ENCODE measurements around the gene PLEKHA6.

The PLEKHA6 gene

GRCh38 chr1:204277563-204278219 lies 82.0 kb downstream of the PLEKHA6 start:
- WGBS (ENCODE audit: insufficient coverage, insufficient read length), result no CpG with 5 or more reads among the region's 14 CpGs

GRCh38 chr1:204275695-204276370 lies 83.9 kb downstream of the PLEKHA6 start:
- Histone ChIP-seq H3K4me1 (ENCODE audit: control insufficient read depth, insufficient read depth, low read length) (0 out of 2 replicates have a peak, but pooled peaks cover 2% of the 10 kb centered on the region), H3K27ac (ENCODE audit: low read length) (no peak overlapping the region)

More at GRCh38 chr1:204277563-204278219, 82.0 kb downstream of the PLEKHA6 start:
- Histone ChIP-seq H3K4me3 (ENCODE audit: low read length) (no peak overlapping the region), H3K9me3 (ENCODE audit: control insufficient read depth, insufficient read depth, low read length) (no peaks in the 10 kb centered on the region), H3K27ac (ENCODE audit: low read length) (no peak overlapping the region), H3K27me3 (ENCODE audit: control insufficient read depth, insufficient read depth, low read length) (no peaks in the 10 kb centered on the region), H3K36me3 (ENCODE audit: control insufficient read depth, insufficient read depth, low read length) (no peaks in the 10 kb centered on the region), H3K4me1 (ENCODE audit: control insufficient read depth, insufficient read depth, low read length) (0 out of 2 replicates have a peak, but pooled peaks cover 2% of the 10 kb centered on the region)
- DNase-seq (ENCODE audit: low read depth, low spot score), result no peak

GRCh38 chr1:204274446-204274845 lies 85.3 kb downstream of the PLEKHA6 start:
- no peak for DNase-seq (ENCODE audit: low read depth, low spot score)
- WGBS (ENCODE audit: insufficient coverage, insufficient read length), result no CpG with 5 or more reads among the region's 2 CpGs
- Histone ChIP-seq H3K4me3 (ENCODE audit: low read length) (no peak overlapping the region), H3K36me3 (ENCODE audit: control insufficient read depth, insufficient read depth, low read length) (no peaks in the 10 kb centered on the region; the same call in 1 of the 2 replicates), H3K9me3 (ENCODE audit: control insufficient read depth, insufficient read depth, low read length) (no peaks in the 10 kb centered on the region), H3K27ac (ENCODE audit: low read length) (no peak overlapping the region), H3K27me3 (ENCODE audit: control insufficient read depth, insufficient read depth, low read length) (no peaks in the 10 kb centered on the region), H3K4me1 (ENCODE audit: control insufficient read depth, insufficient read depth, low read length) (0 out of 2 replicates have a peak, but pooled peaks cover 2% of the 10 kb centered on the region)

More at GRCh38 chr1:204275695-204276370, 83.9 kb downstream of the PLEKHA6 start:
- no peaks in the 10 kb centered on the region for H3K36me3 ChIP-seq (ENCODE audit: control insufficient read depth, insufficient read depth, low read length)
- no peaks in the 10 kb centered on the region for H3K27me3 ChIP-seq (ENCODE audit: control insufficient read depth, insufficient read depth, low read length)
- H3K4me3 ChIP-seq (ENCODE audit: low read length), result no peak overlapping the region
- no peak for DNase-seq (ENCODE audit: low read depth, low spot score)
- no CpG with 5 or more reads among the region's 9 CpGs for WGBS (ENCODE audit: insufficient coverage, insufficient read length)
- H3K9me3 ChIP-seq (ENCODE audit: control insufficient read depth, insufficient read depth, low read length), result no peaks in the 10 kb centered on the region

- H3K9me3 ChIP-seq (ENCODE audit: control insufficient read depth, insufficient read depth, low read length), result no peaks in the 10 kb centered on the region
- no peaks in the 10 kb centered on the region for H3K27me3 ChIP-seq (ENCODE audit: control insufficient read depth, insufficient read depth, low read length)
- WGBS (ENCODE audit: insufficient coverage, insufficient read length), result no CpG with 5 or more reads among the region's 1 CpG
These were observed 87.2 kb downstream of the PLEKHA6 start for GRCh38 chr1:204272505-204272904.

GRCh38 chr1:204271970-204272369 lies 87.8 kb downstream of the PLEKHA6 start:
- Histone ChIP-seq H3K9me3 (ENCODE audit: control insufficient read depth, insufficient read depth, low read length) (no peaks in the 10 kb centered on the region), H3K4me3 (ENCODE audit: low read length) (no peak overlapping the region), H3K27ac (ENCODE audit: low read length) (no peak overlapping the region), H3K27me3 (ENCODE audit: control insufficient read depth, insufficient read depth, low read length) (no peaks in the 10 kb centered on the region), H3K4me1 (ENCODE audit: control insufficient read depth, insufficient read depth, low read length) (0 out of 2 replicates have a peak, but pooled peaks cover 2% of the 10 kb centered on the region), H3K36me3 (ENCODE audit: control insufficient read depth, insufficient read depth, low read length) (no peaks in the 10 kb centered on the region; the same call in 1 of the 2 replicates)
- WGBS (ENCODE audit: insufficient coverage, insufficient read length), result no CpG with 5 or more reads among the region's 6 CpGs
- DNase-seq (ENCODE audit: low read depth, low spot score), result no peak

More at GRCh38 chr1:204272505-204272904, 87.2 kb downstream of the PLEKHA6 start:
- no peak for DNase-seq (ENCODE audit: low read depth, low spot score)
- Histone ChIP-seq H3K36me3 (ENCODE audit: control insufficient read depth, insufficient read depth, low read length) (no peaks in the 10 kb centered on the region; the same call in 1 of the 2 replicates), H3K4me3 (ENCODE audit: low read length) (no peak overlapping the region), H3K27ac (ENCODE audit: low read length) (no peak overlapping the region), H3K4me1 (ENCODE audit: control insufficient read depth, insufficient read depth, low read length) (0 out of 2 replicates have a peak, but pooled peaks cover 2% of the 10 kb centered on the region)

- H3K9me3 ChIP-seq (ENCODE audit: control insufficient read depth, insufficient read depth, low read length), result no peaks in the 10 kb centered on the region
These were observed 91.6 kb downstream of the PLEKHA6 start for GRCh38 chr1:204268101-204268500.

GRCh38 chr1:204267191-204267601 lies 92.5 kb downstream of the PLEKHA6 start:
- H3K27ac ChIP-seq (ENCODE audit: low read length), result no peak overlapping the region
- H3K4me1 ChIP-seq (ENCODE audit: control insufficient read depth, insufficient read depth, low read length), result no peaks in the 10 kb centered on the region
- no peaks in the 10 kb centered on the region for H3K9me3 ChIP-seq (ENCODE audit: control insufficient read depth, insufficient read depth, low read length)
- H3K4me3 ChIP-seq (ENCODE audit: low read length), result no peak overlapping the region
- no peaks in the 10 kb centered on the region for H3K27me3 ChIP-seq (ENCODE audit: control insufficient read depth, insufficient read depth, low read length)
- H3K36me3 ChIP-seq (ENCODE audit: control insufficient read depth, insufficient read depth, low read length), result no peaks in the 10 kb centered on the region; the same call in 1 of the 2 replicates
- no peak for DNase-seq (ENCODE audit: low read depth, low spot score)
- WGBS (ENCODE audit: insufficient coverage, insufficient read length), result no CpG with 5 or more reads among the region's 9 CpGs

More at GRCh38 chr1:204268101-204268500, 91.6 kb downstream of the PLEKHA6 start:
- no peaks in the 10 kb centered on the region; the same call in 1 of the 2 replicates for H3K36me3 ChIP-seq (ENCODE audit: control insufficient read depth, insufficient read depth, low read length)
- H3K4me1 ChIP-seq (ENCODE audit: control insufficient read depth, insufficient read depth, low read length), result no peaks in the 10 kb centered on the region
- no peak overlapping the region for H3K4me3 ChIP-seq (ENCODE audit: low read length)
- DNase-seq (ENCODE audit: low read depth, low spot score), result no peak
- no peaks in the 10 kb centered on the region for H3K27me3 ChIP-seq (ENCODE audit: control insufficient read depth, insufficient read depth, low read length)
- no CpG with 5 or more reads among the region's 9 CpGs for WGBS (ENCODE audit: insufficient coverage, insufficient read length)
- H3K27ac ChIP-seq (ENCODE audit: low read length), result no peak overlapping the region

- H3K27me3 ChIP-seq (ENCODE audit: control insufficient read depth, insufficient read depth, low read length), result no peaks in the 10 kb centered on the region
- H3K27ac ChIP-seq (ENCODE audit: low read length), result no peak overlapping the region
- H3K4me3 ChIP-seq (ENCODE audit: low read length), result no peak overlapping the region
- H3K4me1 ChIP-seq (ENCODE audit: control insufficient read depth, insufficient read depth, low read length), result no peaks in the 10 kb centered on the region
- DNase-seq (ENCODE audit: low read depth, low spot score), result no peak
- no peaks in the 10 kb centered on the region; the same call in 1 of the 2 replicates for H3K36me3 ChIP-seq (ENCODE audit: control insufficient read depth, insufficient read depth, low read length)
- no peaks in the 10 kb centered on the region for H3K9me3 ChIP-seq (ENCODE audit: control insufficient read depth, insufficient read depth, low read length)
- WGBS (ENCODE audit: insufficient coverage, insufficient read length), result no CpG with 5 or more reads among the region's 5 CpGs
These were observed 93.2 kb downstream of the PLEKHA6 start for GRCh38 chr1:204266504-204267034.

GRCh38 chr1:204265665-204266064 lies 94.1 kb downstream of the PLEKHA6 start:
- Histone ChIP-seq H3K36me3 (ENCODE audit: control insufficient read depth, insufficient read depth, low read length) (no peaks in the 10 kb centered on the region; the same call in 1 of the 2 replicates), H3K27ac (ENCODE audit: low read length) (no peak overlapping the region), H3K9me3 (ENCODE audit: control insufficient read depth, insufficient read depth, low read length) (no peaks in the 10 kb centered on the region), H3K27me3 (ENCODE audit: control insufficient read depth, insufficient read depth, low read length) (no peaks in the 10 kb centered on the region), H3K4me3 (ENCODE audit: low read length) (no peak overlapping the region), H3K4me1 (ENCODE audit: control insufficient read depth, insufficient read depth, low read length) (no peaks in the 10 kb centered on the region)
- WGBS (ENCODE audit: insufficient coverage, insufficient read length), result no CpG with 5 or more reads among the region's 2 CpGs
- DNase-seq (ENCODE audit: low read depth, low spot score), result no peak

GRCh38 chr1:204264805-204265204 lies 94.9 kb downstream of the PLEKHA6 start:
- Histone ChIP-seq H3K4me1 (ENCODE audit: control insufficient read depth, insufficient read depth, low read length) (no peaks in the 10 kb centered on the region), H3K4me3 (ENCODE audit: low read length) (no peak overlapping the region), H3K27me3 (ENCODE audit: control insufficient read depth, insufficient read depth, low read length) (no peaks in the 10 kb centered on the region), H3K27ac (ENCODE audit: low read length) (no peak overlapping the region), H3K9me3 (ENCODE audit: control insufficient read depth, insufficient read depth, low read length) (no peaks in the 10 kb centered on the region), H3K36me3 (ENCODE audit: control insufficient read depth, insufficient read depth, low read length) (no peaks in the 10 kb centered on the region)
- no CpG with 5 or more reads among the region's 8 CpGs for WGBS (ENCODE audit: insufficient coverage, insufficient read length)
- no peak for DNase-seq (ENCODE audit: low read depth, low spot score)

Measured in iPS DF 6.9 (cell line).